PC-9 (cell line): ENCODE measurements around the gene DDX19B. TPM values are rescaled to one million over a fixed set of nuclear protein-coding genes. Genes with fewer than 3 reads are reported as not detected.

ENCODE experiments used
- BruUV-seq: library from RNA; stranded (reverse); fragments of 400-500 nt; replicated peaks from 2 replicates; lab custom pipeline; 2021; lab: Mats Ljungman, UMichigan
- CTCF ChIA-PET: fragments of 300-600 bp; sonication (Branson Sonifier 250); formaldehyde crosslinking; loops from one replicate; lab custom pipeline; 2022; ENCODE audit warnings: antibody characterized with exemption; lab: Charles Lee
- POLR2A ChIA-PET: fragments of 300-600 bp; sonication (Branson Sonifier 250); formaldehyde crosslinking; loops from one replicate; lab custom pipeline; 2022; ENCODE audit warnings: antibody characterized with exemption; ENCODE audit not compliant: unreplicated experiment; lab: Charles Lee
- DNase-seq, 2 experiments: peaks; one replicate each; pipeline versions ENCODE4 v3.0.0 to v3.0.0-alpha.2; 2015 to 2022; ENCODE audit warnings: mixed read lengths in 1 of 2
- H2AFZ ChIP-seq: fragments of 200-600 bp; sonication (generic); 2 replicates; pipeline ENCODE4 v1.8.1; 2017; ENCODE audit warnings: antibody characterized with exemption
- H3F3A ChIP-seq: fragments of 200-600 bp; sonication (generic); 2 replicates; pipeline ENCODE4 v1.8.1; 2017; ENCODE audit warnings: antibody characterized with exemption, mild to moderate bottlenecking, low read depth; ENCODE audit not compliant: insufficient read depth
- H3K27ac ChIP-seq: fragments of 200-600 bp; sonication (generic); 2 replicates; pipeline ENCODE4 v1.6.1; 2016; ENCODE audit warnings: mixed run types
- H3K27me3 ChIP-seq: fragments of 200-600 bp; sonication (generic); 2 replicates; pipeline ENCODE4 v1.6.1; 2016; ENCODE audit warnings: low read depth, mixed run types; ENCODE audit not compliant: insufficient read depth
- H3K36me3 ChIP-seq: fragments of 200-600 bp; sonication (generic); 2 replicates; pipeline ENCODE4 v1.6.1; 2016; ENCODE audit warnings: low read depth, mixed run types
- H3K4me1 ChIP-seq: fragments of 200-600 bp; sonication (generic); replicated peaks from 2 replicates; pipeline ENCODE4 v1.6.1; 2016; ENCODE audit warnings: mixed run types; ENCODE audit not compliant: insufficient read depth
- H3K4me2 ChIP-seq: fragments of 200-600 bp; sonication (generic); 2 replicates; pipeline ENCODE4 v1.6.1; 2017; ENCODE audit warnings: mixed run types
- H3K4me3 ChIP-seq: fragments of 200-600 bp; sonication (generic); 2 replicates; pipeline ENCODE4 v1.6.1; 2016; ENCODE audit warnings: mixed run types
- H3K79me2 ChIP-seq: fragments of 200-600 bp; sonication (generic); 2 replicates; pipeline ENCODE4 v1.6.1; 2017; ENCODE audit warnings: low read depth, mixed run types
- H3K9me2 ChIP-seq: fragments of 200-600 bp; sonication (generic); 2 replicates; pipeline ENCODE4 v1.8.1; 2017; ENCODE audit warnings: mild to moderate bottlenecking; ENCODE audit not compliant: insufficient read depth
- H3K9me3 ChIP-seq: fragments of 200-600 bp; sonication (generic); 2 replicates; pipeline ENCODE4 v1.8.1; 2016; ENCODE audit warnings: low read depth; ENCODE audit not compliant: insufficient read depth
- H4K20me1 ChIP-seq: fragments of 200-600 bp; sonication (generic); 2 replicates; pipeline ENCODE4 v1.8.1; 2017; ENCODE audit not compliant: insufficient read depth
- CTCF ChIP-seq: fragments of 200-600 bp; sonication (generic); conservative IDR thresholded peaks from 2 replicates; pipeline ENCODE4 v1.6.1; 2017; ENCODE audit warnings: mixed run types, antibody characterized with exemption, mild to moderate bottlenecking, moderate library complexity
- EZH2 ChIP-seq: fragments of 200-600 bp; sonication (generic); IDR thresholded peaks from 2 replicates; pipeline ENCODE4 v1.8.0; 2017; ENCODE audit warnings: antibody characterized with exemption, low read depth
- intact Hi-C: fragments of 100-400 bp; cut with micrococcal nuclease; formaldehyde crosslinking; loops from one replicate; pipeline ENCODE4 v1.10.0; 2022; ENCODE audit not compliant: unreplicated experiment
- total RNA-seq: library from RNA; stranded (reverse); gene quantifications from 2 replicates; pipeline ENCODE4 v1.2.3, GENCODE V29; 2021

The DDX19B gene
- total RNA-seq, 1 experiment from 2014 or later = 42.1 TPM

- H3K9me3 ChIP-seq = no peaks in the 10 kb centered on the region
- ChIA-PET CTCF (no interaction called here), POLR2A (interaction anchor here (0.6 kb wide), 1 partner anchor 228 kb away, joined by 3 read pairs; no protein-coding TSS in a partner anchor)
- H4K20me1 ChIP-seq = no peaks in the 10 kb centered on the region
- no peaks in the 10 kb centered on the region for H3K79me2 ChIP-seq
- no peaks in the 10 kb centered on the region for H3K27me3 ChIP-seq
- H3K4me3 ChIP-seq = no peak overlapping the region
- H3K4me2 ChIP-seq = no peak overlapping the region
- intact Hi-C loops = no loop called here
- no peaks in the 10 kb centered on the region for H3K9me2 ChIP-seq
- H2AFZ ChIP-seq = no peak overlapping the region
- BruUV-seq = no TSS peak
- no peaks in the 10 kb centered on the region for H3K4me1 ChIP-seq
- H3F3A ChIP-seq = peaks cover 4% of the 10 kb centered on the region; the same call in 1 of the 2 replicates
- peaks cover 10% of the 10 kb centered on the region; the same call in 1 of the 2 replicates for H3K36me3 ChIP-seq
- no peak for DNase-seq
- TF ChIP-seq CTCF (no peak), EZH2 (no peak)
- no peak overlapping the region for H3K27ac ChIP-seq
These were observed 21.1 kb downstream of the DDX19B start for GRCh38 chr16:70320121-70320520.

GRCh38 chr16:70324998-70325747 lies 26.2 kb downstream of the DDX19B start:
- no peak overlapping the region for H3K4me3 ChIP-seq
- TF ChIP-seq CTCF = no peak
- no peak for TF ChIP-seq EZH2
- no peak overlapping the region for H3K27ac ChIP-seq
- no peaks in the 10 kb centered on the region for H3K9me2 ChIP-seq
- H3K27me3 ChIP-seq = no peaks in the 10 kb centered on the region
- H3K36me3 ChIP-seq = no peaks in the 10 kb centered on the region
- no peaks in the 10 kb centered on the region for H4K20me1 ChIP-seq
- H2AFZ ChIP-seq = no peak overlapping the region
- H3K4me1 ChIP-seq = no peaks in the 10 kb centered on the region
- no TSS peak for BruUV-seq
- intact Hi-C loops = no loop called here
- DNase-seq = no peak
- ChIA-PET POLR2A (interaction anchor here (0.6 kb wide), 1 partner anchor 14 kb away, joined by 5 read pairs; no protein-coding TSS in a partner anchor), CTCF (no interaction called here)
- H3K79me2 ChIP-seq = no peaks in the 10 kb centered on the region
- H3K4me2 ChIP-seq = no peak overlapping the region
- H3K9me3 ChIP-seq = no peaks in the 10 kb centered on the region
- H3F3A ChIP-seq = peaks cover 4% of the 10 kb centered on the region; the same call in 1 of the 2 replicates

- H2AFZ ChIP-seq = no peak overlapping the region
- no peaks in the 10 kb centered on the region for H3K27me3 ChIP-seq
- ChIA-PET CTCF (interaction anchor here (0.6 kb wide), 1 partner anchor 39 kb away, joined by 5 read pairs; no protein-coding TSS in a partner anchor), POLR2A (no interaction called here)
- intact Hi-C loops = no loop called here
- H3K27ac ChIP-seq = no peak overlapping the region
- peaks cover 10% of the 10 kb centered on the region; the same call in 1 of the 2 replicates for H3F3A ChIP-seq
- no peaks in the 10 kb centered on the region for H3K9me3 ChIP-seq
- no peak overlapping the region for H3K4me3 ChIP-seq
- no peaks in the 10 kb centered on the region for H3K4me1 ChIP-seq
- no peaks in the 10 kb centered on the region for H3K79me2 ChIP-seq
- H3K36me3 ChIP-seq = 0 out of 2 replicates have a peak, but pooled peaks cover 8% of the 10 kb centered on the region
- DNase-seq = no peak
- BruUV-seq = no TSS peak
- no peaks in the 10 kb centered on the region for H3K9me2 ChIP-seq
- H3K4me2 ChIP-seq = no peak overlapping the region
- H4K20me1 ChIP-seq = no peaks in the 10 kb centered on the region
- TF ChIP-seq EZH2 (no peak), CTCF (no peak)
These were observed 32.1 kb downstream of the DDX19B start for GRCh38 chr16:70331091-70331490.
